Measurements from ENCODE around the gene GMPR2. TPM values are rescaled to one million over a fixed set of nuclear protein-coding genes. Genes with fewer than 3 reads are reported as not detected.

Gene GMPR2
- total and polyA plus RNA-seq, 10 donors: 42.2 to 85.6 (median 62.8) TPM

DNA sequence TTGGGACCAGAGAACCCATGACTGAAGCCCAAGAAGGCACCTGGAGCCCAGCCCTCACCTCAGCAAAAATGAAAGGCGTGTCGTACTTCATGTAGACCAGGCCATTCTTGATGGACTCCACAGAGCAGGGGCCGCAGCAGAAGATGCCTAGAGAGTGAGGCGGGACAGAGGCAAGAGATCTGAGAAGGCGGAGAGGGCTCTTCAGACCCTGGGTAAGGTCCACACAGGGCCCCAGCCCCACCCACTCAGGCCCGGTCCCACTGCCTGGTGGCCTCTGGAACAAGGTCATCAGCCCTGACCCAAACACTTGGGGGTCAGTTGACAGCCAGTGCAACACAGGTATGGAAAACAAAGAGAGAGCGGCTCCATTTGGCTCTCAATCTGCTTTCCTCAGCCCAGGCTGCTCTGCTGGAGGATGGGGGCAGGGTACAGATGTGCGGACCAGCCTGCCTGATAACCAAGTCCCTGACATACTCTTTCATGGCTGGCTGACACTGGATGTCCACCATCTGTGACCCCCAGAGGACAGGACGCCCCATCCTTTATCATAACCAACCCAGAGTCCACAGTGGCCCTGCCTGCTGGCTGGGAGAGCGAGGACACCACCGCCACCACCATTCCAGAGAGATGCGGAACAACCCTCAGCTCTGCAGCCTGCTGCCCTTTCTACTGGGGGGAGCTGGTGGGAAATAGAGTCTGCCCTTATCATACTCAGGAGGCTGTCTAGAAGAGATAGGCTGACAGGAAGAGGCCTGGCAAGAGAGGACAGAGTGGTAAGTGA lies 23.4 kb downstream of the GMPR2 start:
- peaks cover 0 to 6% (median 0%) of the 10 kb centered on the region in 6 donors for H3K4me1 ChIP-seq
- DNase-seq: peak; percentile 36
- 91 to 97% (median 96%) methylated on average over 11 to 12 of the region's 12 CpGs for WGBS, 5 donors
- no peaks in the 10 kb centered on the region for H3K27me3 ChIP-seq (replicated peaks in 1 of 7)
- H3K36me3 ChIP-seq: peaks cover 0 to 83% (median 6%) of the 10 kb centered on the region in 6 donors
- H3K9me3 ChIP-seq: no peaks in the 10 kb centered on the region
- H3K27ac ChIP-seq: no peak overlapping the region
- intact Hi-C loops (cut with DNase I; ENCODE audit: low total_unique reads): no loop called here
- TF ChIP-seq POLR2A (IDR thresholded peaks at IDR 0.05): no peak
- TF ChIP-seq POLR2AphosphoS5 (IDR thresholded peaks at IDR 0.05): no peak
- TF ChIP-seq CTCF (IDR thresholded peaks at IDR 0.05 in 8 of 11, conservative IDR thresholded peaks at IDR 0.05 in 3 of 11): no peak
- no peak overlapping the region for H3K4me3 ChIP-seq

DNA sequence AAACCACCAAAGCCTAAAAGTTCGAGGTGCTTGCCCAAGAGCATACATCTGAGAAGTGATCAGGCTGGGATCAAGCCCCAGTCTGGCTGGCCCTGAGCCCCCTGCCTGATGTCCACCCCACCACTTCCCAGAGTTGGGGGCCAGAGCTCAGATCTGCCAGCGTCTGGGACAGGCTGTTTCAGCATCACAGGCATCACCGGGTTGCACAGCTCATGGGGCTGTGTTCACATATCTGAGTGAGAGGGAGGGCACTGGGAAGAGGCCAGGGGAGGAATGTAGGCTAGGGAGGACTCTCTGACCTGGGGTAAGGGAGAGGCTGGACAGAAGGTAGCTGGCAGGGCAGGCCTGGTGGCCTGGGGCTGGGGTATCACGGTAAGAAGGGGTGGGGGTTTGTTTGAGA lies 24.2 kb downstream of the GMPR2 start:
- 67 to 92% (median 90%) methylated on average over 4 of the region's 4 CpGs for WGBS, 5 donors
- no peaks in the 10 kb centered on the region for H3K9me3 ChIP-seq

GRCh38 chr14:24258119-24258518 lies 25.4 kb downstream of the GMPR2 start:
- 85 to 96% (median 94%) methylated on average over 9 of the region's 9 CpGs for WGBS, 5 donors
- no peak overlapping the region for H3K4me3 ChIP-seq
- TF ChIP-seq POLR2A (IDR thresholded peaks at IDR 0.05): no peak
- TF ChIP-seq CTCF (IDR thresholded peaks at IDR 0.05 in 8 of 11, conservative IDR thresholded peaks at IDR 0.05 in 3 of 11): no peak
- no peak for TF ChIP-seq POLR2AphosphoS5 (IDR thresholded peaks at IDR 0.05)
- peak; percentile 51 for DNase-seq
- peaks cover 0 to 89% (median 6%) of the 10 kb centered on the region in 6 donors for H3K36me3 ChIP-seq
- no peaks in the 10 kb centered on the region for H3K9me3 ChIP-seq
- no peaks in the 10 kb centered on the region for H3K4me1 ChIP-seq
- no peak overlapping the region for H3K27ac ChIP-seq
- intact Hi-C loops (cut with DNase I; ENCODE audit: low total_unique reads): no loop called here
- H3K27me3 ChIP-seq (replicated peaks in 1 of 7): no peaks in the 10 kb centered on the region

More for the DNA sequence above, 24.2 kb downstream of the GMPR2 start:
- H3K4me3 ChIP-seq: no peak overlapping the region
- intact Hi-C loops (cut with DNase I; ENCODE audit: low total_unique reads): no loop called here
- peak overlapping the region in 1 of 8 donors; percentile 21 for H3K27ac ChIP-seq
- TF ChIP-seq CTCF (IDR thresholded peaks at IDR 0.05 in 8 of 11, conservative IDR thresholded peaks at IDR 0.05 in 3 of 11): no peak
- TF ChIP-seq POLR2AphosphoS5 (IDR thresholded peaks at IDR 0.05): no peak
- no peak for TF ChIP-seq POLR2A (IDR thresholded peaks at IDR 0.05)
- no peaks in the 10 kb centered on the region for H3K4me1 ChIP-seq
- DNase-seq: peak; percentile 66
- H3K36me3 ChIP-seq: peaks cover 0 to 91% (median 6%) of the 10 kb centered on the region in 6 donors
- H3K27me3 ChIP-seq (replicated peaks in 1 of 7): no peaks in the 10 kb centered on the region

- WGBS, 5 donors: 89 to 96% (median 94%) methylated on average over 18 of the region's 18 CpGs
- DNase-seq: peak; percentile 50
- H3K4me1 ChIP-seq: no peaks in the 10 kb centered on the region
- H3K36me3 ChIP-seq: peaks cover 0 to 89% (median 4%) of the 10 kb centered on the region in 6 donors
- TF ChIP-seq POLR2AphosphoS5 (IDR thresholded peaks at IDR 0.05): no peak
- no peak for TF ChIP-seq CTCF (IDR thresholded peaks at IDR 0.05 in 8 of 11, conservative IDR thresholded peaks at IDR 0.05 in 3 of 11)
- no peak for TF ChIP-seq POLR2A (IDR thresholded peaks at IDR 0.05)
- no peaks in the 10 kb centered on the region for H3K27me3 ChIP-seq (replicated peaks in 1 of 7)
- intact Hi-C loops (cut with DNase I; ENCODE audit: low total_unique reads): no loop called here
- no peak overlapping the region for H3K27ac ChIP-seq
- no peak overlapping the region for H3K4me3 ChIP-seq
- no peaks in the 10 kb centered on the region for H3K9me3 ChIP-seq
Observed at GRCh38 chr14:24258548-24259265, 26.0 kb downstream of the GMPR2 start.

Data from spleen (tissue), 11 donors.